ENCODE data around the gene FAM120AOS. TPM values are rescaled to one million over a fixed set of nuclear protein-coding genes. Genes with fewer than 3 reads are reported as not detected.

The FAM120AOS gene
- total RNA-seq, 2 experiments from 2014 or later = 45.6 to 50.3 TPM

- no peak for DNase-seq
Observed at GRCh38 chr9:93427655-93428379, 25.6 kb downstream of the FAM120AOS start.

GRCh38 chr9:93422977-93423616, 30.3 kb downstream of the FAM120AOS start:
- H3K4me3 Mint-ChIP-seq = no peak overlapping the region
- peaks cover 6% of the 10 kb centered on the region for H3K9me3 Mint-ChIP-seq
- POLR2A ChIA-PET = no interaction called here

More at GRCh38 chr9:93427655-93428379, 25.6 kb downstream of the FAM120AOS start:
- Mint-ChIP-seq H3K9me3 (no peaks in the 10 kb centered on the region), H3K27me3 (peaks cover 4% of the 10 kb centered on the region), H3K4me3 (no peak overlapping the region), H3K36me3 (ENCODE audit: low read depth) (no peaks in the 10 kb centered on the region), H3K4me1 (ENCODE audit: low read depth) (no peaks in the 10 kb centered on the region), H3K27ac (no peak overlapping the region)
- TF ChIP-seq, protein P1, sequence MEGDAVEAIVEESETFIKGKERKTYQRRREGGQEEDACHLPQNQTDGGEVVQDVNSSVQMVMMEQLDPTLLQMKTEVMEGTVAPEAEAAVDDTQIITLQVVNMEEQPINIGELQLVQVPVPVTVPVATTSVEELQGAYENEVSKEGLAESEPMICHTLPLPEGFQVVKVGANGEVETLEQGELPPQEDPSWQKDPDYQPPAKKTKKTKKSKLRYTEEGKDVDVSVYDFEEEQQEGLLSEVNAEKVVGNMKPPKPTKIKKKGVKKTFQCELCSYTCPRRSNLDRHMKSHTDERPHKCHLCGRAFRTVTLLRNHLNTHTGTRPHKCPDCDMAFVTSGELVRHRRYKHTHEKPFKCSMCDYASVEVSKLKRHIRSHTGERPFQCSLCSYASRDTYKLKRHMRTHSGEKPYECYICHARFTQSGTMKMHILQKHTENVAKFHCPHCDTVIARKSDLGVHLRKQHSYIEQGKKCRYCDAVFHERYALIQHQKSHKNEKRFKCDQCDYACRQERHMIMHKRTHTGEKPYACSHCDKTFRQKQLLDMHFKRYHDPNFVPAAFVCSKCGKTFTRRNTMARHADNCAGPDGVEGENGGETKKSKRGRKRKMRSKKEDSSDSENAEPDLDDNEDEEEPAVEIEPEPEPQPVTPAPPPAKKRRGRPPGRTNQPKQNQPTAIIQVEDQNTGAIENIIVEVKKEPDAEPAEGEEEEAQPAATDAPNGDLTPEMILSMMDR (IDR thresholded peaks at IDR 0.05) = no peak
- intact Hi-C loops (cut with DNase I, micrococcal nuclease) = no loop called here
- H3K4me3 ChIP-seq (ENCODE audit: low read length) = no peak overlapping the region
- no peaks in the 10 kb centered on the region for H3K4me1 ChIP-seq (ENCODE audit: insufficient read depth, low read length)
- ChIA-PET POLR2A (no interaction called here), CTCF (no interaction called here)
- no peaks in the 10 kb centered on the region for H3K36me3 ChIP-seq (ENCODE audit: insufficient read depth, low read length)
- no peak for ATAC-seq (ENCODE audit: poor library complexity)
- no peaks in the 10 kb centered on the region for H3K9me3 ChIP-seq (ENCODE audit: control insufficient read depth in 1 of 2, insufficient read depth in 1 of 2, low read length in 2 of 2)
- H3K27ac ChIP-seq (ENCODE audit: low read depth in 1 of 2, low read length in 2 of 2) = no peak overlapping the region
- peaks cover 0 to 6% of the 10 kb centered on the region in 2 experiments for H3K27me3 ChIP-seq (ENCODE audit: control insufficient read depth in 1 of 2, insufficient read depth in 2 of 2, low read length in 2 of 2)

DNA sequence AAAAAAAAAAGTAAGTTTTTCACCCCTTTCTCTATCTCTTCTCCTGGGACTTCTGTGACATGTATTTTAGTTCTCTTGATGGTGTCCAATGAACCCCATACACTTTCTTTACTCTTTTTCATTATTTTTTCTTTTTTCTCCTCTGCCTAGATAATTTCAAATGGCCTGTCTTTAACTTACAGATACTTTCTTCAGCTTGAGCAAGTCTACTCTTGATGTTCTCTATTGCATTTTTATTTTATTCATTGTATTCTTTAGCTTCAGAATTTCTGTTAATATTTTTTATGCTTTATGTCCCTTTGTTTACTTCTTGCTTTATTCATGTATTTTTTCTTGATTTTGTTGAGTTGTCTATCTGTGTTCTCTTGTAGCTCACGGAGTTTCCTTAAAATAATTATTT, 34.4 kb downstream of the FAM120AOS start:
- ChIA-PET POLR2A (no interaction called here), CTCF (interaction anchor here (0.7 kb wide), 1 partner anchor 23 kb away, joined by 3 read pairs; no protein-coding TSS in a partner anchor)
- TF ChIP-seq, protein P1 (IDR thresholded peaks at IDR 0.05) = no peak
- peaks cover 13% of the 10 kb centered on the region for H3K36me3 Mint-ChIP-seq (ENCODE audit: low read depth)
- H3K27ac ChIP-seq (ENCODE audit: low read depth in 1 of 2, low read length in 2 of 2) = no peak overlapping the region
- H3K9me3 Mint-ChIP-seq = peaks cover 8% of the 10 kb centered on the region
- ATAC-seq (ENCODE audit: poor library complexity) (no peak), DNase-seq (no peak)
- intact Hi-C loops (cut with DNase I, micrococcal nuclease) = no loop called here
- H3K36me3 ChIP-seq (ENCODE audit: insufficient read depth, low read length) = no peaks in the 10 kb centered on the region
- peaks cover 26% of the 10 kb centered on the region for H3K27me3 Mint-ChIP-seq
- H3K4me1 Mint-ChIP-seq (ENCODE audit: low read depth) = no peaks in the 10 kb centered on the region
- H3K4me3 ChIP-seq (ENCODE audit: low read length) = no peak overlapping the region
- no peak overlapping the region for H3K4me3 Mint-ChIP-seq
- peaks cover 19 to 35% of the 10 kb centered on the region in 2 experiments for H3K9me3 ChIP-seq (ENCODE audit: control insufficient read depth in 1 of 2, insufficient read depth in 1 of 2, low read length in 2 of 2)
- H3K4me1 ChIP-seq (ENCODE audit: insufficient read depth, low read length) = no peaks in the 10 kb centered on the region
- no peak overlapping the region for H3K27ac Mint-ChIP-seq
- H3K27me3 ChIP-seq (ENCODE audit: control insufficient read depth in 1 of 2, insufficient read depth in 2 of 2, low read length in 2 of 2) = peaks cover 14 to 19% of the 10 kb centered on the region in 2 experiments

More at GRCh38 chr9:93422977-93423616, 30.3 kb downstream of the FAM120AOS start:
- Mint-ChIP-seq H3K27me3 (peaks cover 7% of the 10 kb centered on the region), H3K27ac (no peak overlapping the region), H3K4me1 (ENCODE audit: low read depth) (no peaks in the 10 kb centered on the region), H3K36me3 (ENCODE audit: low read depth) (peaks cover 8% of the 10 kb centered on the region)
- CTCF ChIA-PET = no interaction called here
- H3K4me3 ChIP-seq (ENCODE audit: low read length) = no peak overlapping the region
- H3K36me3 ChIP-seq (ENCODE audit: insufficient read depth, low read length) = no peaks in the 10 kb centered on the region
- TF ChIP-seq, protein P1 (IDR thresholded peaks at IDR 0.05) = no peak
- ATAC-seq (ENCODE audit: poor library complexity) = no peak
- peaks cover 0 to 6% of the 10 kb centered on the region in 2 experiments for H3K27me3 ChIP-seq (ENCODE audit: control insufficient read depth in 1 of 2, insufficient read depth in 2 of 2, low read length in 2 of 2)
- peaks cover 14 to 21% of the 10 kb centered on the region in 2 experiments for H3K9me3 ChIP-seq (ENCODE audit: control insufficient read depth in 1 of 2, insufficient read depth in 1 of 2, low read length in 2 of 2)
- no peak overlapping the region for H3K27ac ChIP-seq (ENCODE audit: low read depth in 1 of 2, low read length in 2 of 2)
- no peaks in the 10 kb centered on the region for H3K4me1 ChIP-seq (ENCODE audit: insufficient read depth, low read length)
- intact Hi-C loops (cut with DNase I, micrococcal nuclease) = no loop called here
- no peak for DNase-seq
